H9 (cell line): ENCODE measurements around the gene PIK3C3. TPM values are rescaled to one million over a fixed set of nuclear protein-coding genes. Genes with fewer than 3 reads are reported as not detected.

Experiments used
- DNase-seq: peaks from one replicate; pipeline ENCODE4 v3.0.0-alpha.2; 2017
- H2AFZ ChIP-seq: one replicate; pipeline ENCODE4 v1.6.1; 2013; ENCODE audit warnings: mild to moderate bottlenecking, low read length, control low read depth, moderate library complexity
- H2AK5ac ChIP-seq: 2 replicates; pipeline ENCODE4 v1.6.1; 2013; ENCODE audit warnings: low read length, control low read depth, mixed read lengths; ENCODE audit not compliant: insufficient read length
- H2BK120ac ChIP-seq: one replicate; pipeline ENCODE4 v1.6.1; 2013; ENCODE audit warnings: low read depth, mild to moderate bottlenecking, low read length, control low read depth, inconsistent platforms; ENCODE audit not compliant: poor library complexity, severe bottlenecking
- H2BK12ac ChIP-seq: 2 replicates; pipeline ENCODE4 v1.6.1; 2013; ENCODE audit warnings: low read length, control low read depth, mixed read lengths, low read depth; ENCODE audit not compliant: insufficient read length
- H2BK15ac ChIP-seq: 2 replicates; pipeline ENCODE4 v1.6.1; 2013; ENCODE audit warnings: low read depth, low read length, control low read depth
- H2BK20ac ChIP-seq: one replicate; pipeline ENCODE4 v1.6.1; 2013; ENCODE audit warnings: low read depth, mild to moderate bottlenecking, low read length, control low read depth, inconsistent platforms; ENCODE audit not compliant: poor library complexity, severe bottlenecking
- H2BK5ac ChIP-seq: 2 replicates; pipeline ENCODE4 v1.6.1; 2013; ENCODE audit warnings: low read length, control low read depth, mixed read lengths; ENCODE audit not compliant: insufficient read length
- H3K14ac ChIP-seq: 2 replicates; pipeline ENCODE4 v1.6.1; 2013; ENCODE audit warnings: low read length, control low read depth; ENCODE audit not compliant: insufficient read depth
- H3K18ac ChIP-seq: 2 replicates; pipeline ENCODE4 v1.6.1; 2013; ENCODE audit warnings: low read depth, mild to moderate bottlenecking, mixed read lengths, low read length, control low read depth; ENCODE audit not compliant: insufficient read length
- H3K23ac ChIP-seq: 2 replicates; pipeline ENCODE4 v1.6.1; 2013; ENCODE audit warnings: low read length, control low read depth, mixed read lengths, low read depth; ENCODE audit not compliant: insufficient read length
- H3K23me2 ChIP-seq: 2 replicates; pipeline ENCODE4 v1.6.1; 2013; ENCODE audit warnings: low read depth, mild to moderate bottlenecking, mixed read lengths, low read length, control low read depth; ENCODE audit not compliant: insufficient read length, poor library complexity, severe bottlenecking
- H3K27ac ChIP-seq: 2 replicates; pipeline ENCODE4 v1.5.1; 2013; ENCODE audit warnings: low read length, control low read depth, mixed read lengths, low read depth; ENCODE audit not compliant: insufficient read length
- H3K27me3 ChIP-seq: 2 replicates; pipeline ENCODE4 v1.6.1; 2013; ENCODE audit warnings: low read length, control low read depth, inconsistent platforms; ENCODE audit not compliant: insufficient read depth
- H3K4ac ChIP-seq: 2 replicates; pipeline ENCODE4 v1.6.1; 2013; ENCODE audit warnings: low read depth, mild to moderate bottlenecking, control low read depth, inconsistent platforms, low read length, moderate library complexity
- H3K4me1 ChIP-seq: 2 replicates; pipeline ENCODE4 v1.6.1; 2013; ENCODE audit warnings: low read length, control low read depth, inconsistent platforms; ENCODE audit not compliant: insufficient read depth
- H3K4me2 ChIP-seq: 2 replicates; pipeline ENCODE4 v1.6.1; 2013; ENCODE audit warnings: low read length, control low read depth, mixed read lengths; ENCODE audit not compliant: insufficient read length, insufficient read depth
- H3K56ac ChIP-seq: 2 replicates; pipeline ENCODE4 v1.6.1; 2013; ENCODE audit warnings: low read depth, mild to moderate bottlenecking, mixed read lengths, low read length, control low read depth; ENCODE audit not compliant: insufficient read length
- H3K79me1 ChIP-seq: 2 replicates; pipeline ENCODE4 v1.6.1; 2013; ENCODE audit warnings: low read depth, mild to moderate bottlenecking, moderate library complexity, low read length, control low read depth, inconsistent platforms; ENCODE audit not compliant: insufficient read depth, poor library complexity, severe bottlenecking
- H3K79me2 ChIP-seq: 2 replicates; pipeline ENCODE4 v1.6.1; 2013; ENCODE audit warnings: low read length, control low read depth, inconsistent platforms; ENCODE audit not compliant: insufficient read depth
- H3K9ac ChIP-seq: 2 replicates; pipeline ENCODE4 v1.6.1; 2013; ENCODE audit warnings: low read length, control low read depth, mixed read lengths; ENCODE audit not compliant: insufficient read length; ENCODE audit errors: extremely low read depth
- H3K9me3 ChIP-seq: one replicate; pipeline ENCODE4 v1.6.1; 2013; ENCODE audit warnings: low read depth, low read length, inconsistent platforms; ENCODE audit not compliant: control insufficient read depth
- H3T11ph ChIP-seq: one replicate; pipeline ENCODE4 v1.6.1; 2013; ENCODE audit warnings: mild to moderate bottlenecking, low read length, control low read depth, inconsistent platforms
- H4K20me1 ChIP-seq: one replicate; pipeline ENCODE4 v1.6.1; 2013; ENCODE audit not compliant: control insufficient read depth, insufficient read length, insufficient read depth
- H4K5ac ChIP-seq: 2 replicates; pipeline ENCODE4 v1.6.1; 2013; ENCODE audit warnings: low read depth, mild to moderate bottlenecking, mixed read lengths, low read length, control low read depth; ENCODE audit not compliant: insufficient read length
- H4K8ac ChIP-seq: replicated peaks from 2 replicates; pipeline ENCODE4 v1.6.1; 2013; ENCODE audit warnings: low read length, control low read depth, mixed read lengths, low read depth; ENCODE audit not compliant: insufficient read length
- H4K91ac ChIP-seq: 2 replicates; pipeline ENCODE4 v1.6.1; 2013; ENCODE audit warnings: low read depth, mild to moderate bottlenecking, moderate library complexity, mixed read lengths, low read length, control low read depth; ENCODE audit not compliant: insufficient read length
- H3K27ac Mint-ChIP-seq, 3 experiments: 2 replicates in 2 of 3; 3 replicates in 1 of 3; pipeline ENCODE4 v1.8.0; 2020 to 2021; ENCODE audit warnings: mixed read lengths in 3 of 3, mild to moderate bottlenecking in 1 of 3, moderate library complexity in 1 of 3
- H3K27me3 Mint-ChIP-seq: 2 replicates; pipeline ENCODE4 v1.8.0; 2021; ENCODE audit warnings: low read depth, mild to moderate bottlenecking, moderate library complexity, mixed read lengths
- H3K36me3 Mint-ChIP-seq, 3 experiments: 2 replicates in 2 of 3; 3 replicates in 1 of 3; pipeline ENCODE4 v1.8.0; 2020 to 2021; ENCODE audit warnings: low read depth in 3 of 3, mixed read lengths in 3 of 3; ENCODE audit not compliant: insufficient read depth in 1 of 3
- H3K4me1 Mint-ChIP-seq, 2 experiments: 2 replicates each; pipeline ENCODE4 v1.8.0; 2020; ENCODE audit warnings: mixed read lengths in 2 of 2
- H3K4me3 Mint-ChIP-seq, 2 experiments: 2 replicates in 1 of 2; 3 replicates in 1 of 2; pipeline ENCODE4 v1.8.0; 2020 to 2021; ENCODE audit warnings: mild to moderate bottlenecking in 2 of 2, mixed read lengths in 2 of 2, moderate library complexity in 1 of 2
- H3K9me3 Mint-ChIP-seq, 2 experiments: 2 replicates in 1 of 2; 3 replicates in 1 of 2; pipeline ENCODE4 v1.8.0; 2020; ENCODE audit warnings: mild to moderate bottlenecking in 2 of 2, mixed read lengths in 2 of 2, moderate library complexity in 1 of 2
- CTCF ChIP-seq: fragments of 200-600 bp; sonication (generic); conservative IDR thresholded peaks from 3 replicates; pipeline ENCODE4 v1.8.0; 2021; ENCODE audit warnings: antibody characterized with exemption, mild to moderate bottlenecking
- WGBS: extraction: QIAGEN DNeasy Blood & Tissue Kit; methylation state at CpG from one replicate; pipeline ENCODE4 v1.1.7; 2013; ENCODE audit warnings: missing lambda C conversion rate, low lambda C conversion rate, mixed read lengths; ENCODE audit not compliant: insufficient read length; ENCODE audit errors: extremely low coverage; 5-methylcytosine and 5-hydroxymethylcytosine counted together
- total RNA-seq: library from RNA; stranded (reverse); gene quantifications from 2 replicates; pipeline ENCODE4 v1.2.1, GENCODE V29; 2021

The PIK3C3 gene
- total RNA-seq, 1 experiment from 2014 or later = 48.8 TPM

- Histone ChIP-seq H3K9me3 (no peaks in the 10 kb centered on the region), H2BK5ac (no peak overlapping the region), H3K27me3 (no peaks in the 10 kb centered on the region), H3K4me2 (no peak overlapping the region), H2BK12ac (no peak overlapping the region), H3K4me1 (no peaks in the 10 kb centered on the region), H3K14ac (no peak overlapping the region), H3K18ac (no peak overlapping the region), H2AFZ (no peak overlapping the region), H3K79me2 (no peaks in the 10 kb centered on the region), H2AK5ac (no peak overlapping the region), H3T11ph (no peak overlapping the region), H3K23ac (no peak overlapping the region), H3K23me2 (no peaks in the 10 kb centered on the region), H3K9ac (no peak overlapping the region), H3K4ac (no peak overlapping the region), H2BK20ac (no peak overlapping the region), H4K91ac (no peak overlapping the region), H4K5ac (no peak overlapping the region), H2BK120ac (no peak overlapping the region), H4K8ac (no peak overlapping the region), H2BK15ac (no peak overlapping the region), H3K56ac (no peak overlapping the region), H3K27ac (no peak overlapping the region), H4K20me1 (no peaks in the 10 kb centered on the region), H3K79me1 (no peaks in the 10 kb centered on the region)
- Mint-ChIP-seq H3K4me1 (no peaks in the 10 kb centered on the region), H3K9me3 (no peaks in the 10 kb centered on the region), H3K36me3 (peaks cover 6 to 38% (median 35%) of the 10 kb centered on the region in 3 experiments; a peak in 6 of 7 replicates), H3K27me3 (no peaks in the 10 kb centered on the region), H3K27ac (no peak overlapping the region), H3K4me3 (no peak overlapping the region)
- no peak for TF ChIP-seq CTCF
- DNase-seq = no peak
- WGBS = no CpG with 5 or more reads among the region's 1 CpG
Measured at GRCh38 chr18:42033137-42033810, 78.2 kb downstream of the PIK3C3 start.
